Caki2 (cell line): Measurements from ENCODE around the gene ZCCHC4. TPM values are rescaled to one million over a fixed set of nuclear protein-coding genes. Genes with fewer than 3 reads are reported as not detected.

ENCODE experiments used
- DNase-seq: peaks from one replicate; pipeline ENCODE4 v3.0.0-alpha.2; 2015; ENCODE audit warnings: low read depth
- in situ Hi-C: cut with HindIII; loops from 2 replicates; pipeline ENCODE4 v1.10.0; 2016; ENCODE audit warnings: low sequenced_read_pairs, low pct_unique_long_range_greater_than_20kb, mixed read lengths
- total RNA-seq: library from RNA; depleted of rRNA; stranded (reverse); fragments of >200 nt; shearing (Covaris generic); gene quantifications from 2 replicates; pipeline ENCODE4 v1.2.3, GENCODE V29; 2014; ENCODE audit warnings: low replicate concordance; rRNA removed

The ZCCHC4 gene
- total RNA-seq, 1 experiment from 2014 or later: 10.1 TPM

GRCh38 chr4:25410820-25411529, 98.4 kb downstream of the ZCCHC4 start:
- DNase-seq: no peak
- in situ Hi-C loops: no loop called here

DNA sequence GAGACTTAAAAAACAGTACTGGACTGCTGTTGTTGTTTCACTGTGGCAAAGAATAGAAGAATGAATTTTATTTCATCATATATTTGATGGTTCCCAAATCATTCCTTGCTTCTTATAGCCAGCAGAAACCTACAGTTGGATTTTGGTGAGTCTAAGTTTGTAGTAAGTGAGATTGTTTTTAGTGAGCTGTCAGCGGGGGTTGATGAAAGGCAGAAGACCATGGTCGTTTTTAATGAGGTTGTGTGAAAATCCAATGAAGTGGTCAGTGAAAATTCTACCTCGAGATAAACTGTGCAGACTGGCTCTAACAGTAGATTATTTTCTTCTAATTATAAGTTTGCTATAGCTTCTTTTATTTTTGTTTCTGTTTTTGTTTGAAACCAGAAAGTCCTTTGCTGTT, 100.7 kb downstream of the ZCCHC4 start:
- DNase-seq: no peak
- in situ Hi-C loops: no loop called here

GRCh38 chr4:25417014-25417413, 104.4 kb downstream of the ZCCHC4 start:
- in situ Hi-C loops: no loop called here

More at GRCh38 chr4:25417014-25417413, 104.4 kb downstream of the ZCCHC4 start:
- DNase-seq: no peak

Other genes with a start within 250 kb of the ZCCHC4 start
- gene SEPSECS, start 152.3 kb upstream of the ZCCHC4 start, total RNA-seq: 2.9 and 3.7 TPM in 2 replicates
- 14.8 and 28.4 TPM in 2 replicates for gene PI4K2B, start 78.7 kb upstream of the ZCCHC4 start, total RNA-seq
- gene ANAPC4, start 64.5 kb downstream of the ZCCHC4 start, total RNA-seq: 15.6 and 17.1 TPM in 2 replicates